ENCODE data around the gene BTK. TPM values are rescaled to one million over a fixed set of nuclear protein-coding genes. Genes with fewer than 3 reads are reported as not detected.
A peak's percentile ranks its signal among the peaks of the same experiment; 100 is the strongest.

The BTK gene
- total RNA-seq, 2 donors from 2014 or later = 1.3 to 2.4 TPM

DNA sequence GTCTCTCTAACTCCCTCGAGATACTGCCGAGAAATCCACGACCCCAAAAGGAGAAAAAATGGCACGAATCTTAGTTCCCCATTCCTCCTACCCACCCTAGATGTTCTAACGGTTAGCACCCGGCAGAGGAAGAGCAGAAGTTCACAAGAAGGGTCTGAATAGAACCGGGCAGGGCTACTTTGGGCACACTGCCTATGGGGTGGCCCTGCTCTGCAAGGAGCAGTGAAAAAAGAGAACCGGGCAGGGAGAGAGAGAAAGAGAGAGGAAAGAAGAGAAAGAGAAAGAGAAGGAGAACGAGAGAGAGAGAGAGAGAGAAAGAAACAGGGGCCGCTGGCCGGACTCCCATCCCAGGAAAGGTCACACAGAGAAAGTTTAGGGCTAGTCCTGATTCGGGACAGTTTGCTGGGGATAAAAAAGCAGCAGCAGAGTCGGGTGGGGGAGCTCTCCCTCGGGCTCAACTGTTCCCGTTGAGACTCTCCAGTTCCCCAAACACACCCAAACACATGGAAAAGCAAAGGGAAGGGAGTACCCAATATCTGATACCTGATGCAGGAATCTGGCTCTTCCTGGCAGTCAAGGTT, 21.3 kb upstream of the BTK start:
- no peaks in the 10 kb centered on the region for H3K4me1 ChIP-seq (replicated peaks)
- H3K9me3 ChIP-seq = no peaks in the 10 kb centered on the region
- WGBS = under 1% methylated on average over 15 of the region's 15 CpGs
- H3K27ac ChIP-seq = peak overlapping the region; percentile 94 to 95
- intact Hi-C loops (cut with DNase I) = no loop called here
- no peak for DNase-seq (ENCODE audit: low spot score)
- TF ChIP-seq, protein P1, sequence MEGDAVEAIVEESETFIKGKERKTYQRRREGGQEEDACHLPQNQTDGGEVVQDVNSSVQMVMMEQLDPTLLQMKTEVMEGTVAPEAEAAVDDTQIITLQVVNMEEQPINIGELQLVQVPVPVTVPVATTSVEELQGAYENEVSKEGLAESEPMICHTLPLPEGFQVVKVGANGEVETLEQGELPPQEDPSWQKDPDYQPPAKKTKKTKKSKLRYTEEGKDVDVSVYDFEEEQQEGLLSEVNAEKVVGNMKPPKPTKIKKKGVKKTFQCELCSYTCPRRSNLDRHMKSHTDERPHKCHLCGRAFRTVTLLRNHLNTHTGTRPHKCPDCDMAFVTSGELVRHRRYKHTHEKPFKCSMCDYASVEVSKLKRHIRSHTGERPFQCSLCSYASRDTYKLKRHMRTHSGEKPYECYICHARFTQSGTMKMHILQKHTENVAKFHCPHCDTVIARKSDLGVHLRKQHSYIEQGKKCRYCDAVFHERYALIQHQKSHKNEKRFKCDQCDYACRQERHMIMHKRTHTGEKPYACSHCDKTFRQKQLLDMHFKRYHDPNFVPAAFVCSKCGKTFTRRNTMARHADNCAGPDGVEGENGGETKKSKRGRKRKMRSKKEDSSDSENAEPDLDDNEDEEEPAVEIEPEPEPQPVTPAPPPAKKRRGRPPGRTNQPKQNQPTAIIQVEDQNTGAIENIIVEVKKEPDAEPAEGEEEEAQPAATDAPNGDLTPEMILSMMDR (IDR thresholded peaks at IDR 0.05) = no peak
- TF ChIP-seq POLR2AphosphoS5 (IDR thresholded peaks at IDR 0.05) (no peak), POLR2A (IDR thresholded peaks at IDR 0.05) (no peak)
- H3K27me3 ChIP-seq (replicated peaks; ENCODE audit: insufficient read depth) = no peaks in the 10 kb centered on the region
- peak overlapping the region; percentile 48 to 49 for H3K4me3 ChIP-seq
- H3K36me3 ChIP-seq = no peaks in the 10 kb centered on the region

DNA sequence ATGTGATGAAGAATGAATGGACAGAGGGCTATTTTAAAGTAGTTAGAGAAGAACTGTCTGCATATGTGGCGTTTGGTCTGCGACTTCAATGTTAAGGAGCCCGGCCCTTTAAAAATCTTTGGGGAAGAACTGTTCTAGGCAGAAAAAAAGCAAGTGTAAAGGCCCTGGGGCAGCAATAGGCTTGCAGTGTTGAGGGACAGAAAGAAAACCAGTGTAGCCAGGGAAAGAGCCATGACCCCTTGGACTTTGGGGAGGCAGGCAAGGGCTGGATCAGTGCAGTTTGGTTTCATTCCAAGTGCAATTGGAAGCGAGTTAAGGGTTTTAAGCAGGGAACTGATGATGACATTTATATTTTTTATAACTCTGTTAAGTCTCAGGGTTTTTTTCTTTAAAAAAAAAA, 13.8 kb upstream of the BTK start:
- Histone ChIP-seq H3K4me1 (replicated peaks) (no peaks in the 10 kb centered on the region), H3K27ac (no peak overlapping the region), H3K9me3 (no peaks in the 10 kb centered on the region), H3K36me3 (no peaks in the 10 kb centered on the region), H3K27me3 (replicated peaks; ENCODE audit: insufficient read depth) (no peaks in the 10 kb centered on the region), H3K4me3 (no peak overlapping the region)
- 96% methylated on average over 4 of the region's 4 CpGs for WGBS
- intact Hi-C loops (cut with DNase I) = no loop called here
- no peak for TF ChIP-seq POLR2A (IDR thresholded peaks at IDR 0.05)
- TF ChIP-seq, protein P1 (IDR thresholded peaks at IDR 0.05) = no peak
- no peak for TF ChIP-seq POLR2AphosphoS5 (IDR thresholded peaks at IDR 0.05)
- no peak for DNase-seq (ENCODE audit: low spot score)

DNA sequence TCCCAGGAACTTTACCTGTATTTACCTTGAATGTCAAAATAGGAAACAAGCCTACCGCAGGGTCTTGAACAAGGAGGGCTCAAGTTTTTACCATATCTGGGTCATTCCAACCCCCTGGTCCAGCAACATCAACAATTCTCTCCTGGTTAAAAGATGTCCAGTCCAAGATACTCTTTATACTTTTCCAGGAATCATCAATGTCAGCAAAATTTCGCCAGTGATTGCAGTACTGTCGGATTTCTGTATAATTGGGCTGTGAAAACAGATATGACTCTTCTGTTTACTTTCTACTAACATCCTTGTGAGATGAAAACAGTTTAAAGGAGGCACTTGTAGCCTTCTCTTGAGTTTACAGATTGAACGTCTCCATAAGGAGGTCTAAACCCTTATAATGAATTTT, 12.7 kb upstream of the BTK start:
- WGBS = 83% methylated on average over 4 of the region's 4 CpGs
- Histone ChIP-seq H3K27ac (no peak overlapping the region), H3K4me3 (no peak overlapping the region), H3K4me1 (replicated peaks) (no peaks in the 10 kb centered on the region), H3K27me3 (replicated peaks; ENCODE audit: insufficient read depth) (no peaks in the 10 kb centered on the region), H3K9me3 (no peaks in the 10 kb centered on the region), H3K36me3 (no peaks in the 10 kb centered on the region)
- no peak for DNase-seq (ENCODE audit: low spot score)
- intact Hi-C loops (cut with DNase I) = no loop called here
- TF ChIP-seq POLR2AphosphoS5 (IDR thresholded peaks at IDR 0.05) (no peak), POLR2A (IDR thresholded peaks at IDR 0.05) (no peak)
- TF ChIP-seq, protein P1 (IDR thresholded peaks at IDR 0.05) = no peak

DNA sequence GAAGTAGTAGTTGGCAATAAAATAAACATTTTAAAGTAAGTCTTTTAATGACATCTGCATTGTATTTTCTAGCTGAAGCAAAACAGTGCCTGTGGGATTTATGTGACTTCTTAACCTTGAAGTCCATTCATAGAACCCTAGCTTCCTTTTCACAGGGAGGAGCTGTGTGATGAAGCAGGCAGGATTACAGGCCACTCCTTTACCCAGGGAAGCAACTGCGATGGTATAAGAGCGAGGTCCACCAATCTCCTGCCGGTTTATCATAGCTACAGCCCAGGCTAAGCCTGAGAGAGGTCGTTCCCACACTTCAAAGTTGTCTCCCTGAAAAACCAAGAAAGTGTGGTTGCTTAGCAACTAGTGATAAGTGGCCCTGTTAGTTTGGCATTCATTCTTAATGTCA, 11.8 kb upstream of the BTK start:
- TF ChIP-seq, protein P1 (IDR thresholded peaks at IDR 0.05) = no peak
- TF ChIP-seq POLR2A (IDR thresholded peaks at IDR 0.05) (no peak), POLR2AphosphoS5 (IDR thresholded peaks at IDR 0.05) (no peak)

DNA sequence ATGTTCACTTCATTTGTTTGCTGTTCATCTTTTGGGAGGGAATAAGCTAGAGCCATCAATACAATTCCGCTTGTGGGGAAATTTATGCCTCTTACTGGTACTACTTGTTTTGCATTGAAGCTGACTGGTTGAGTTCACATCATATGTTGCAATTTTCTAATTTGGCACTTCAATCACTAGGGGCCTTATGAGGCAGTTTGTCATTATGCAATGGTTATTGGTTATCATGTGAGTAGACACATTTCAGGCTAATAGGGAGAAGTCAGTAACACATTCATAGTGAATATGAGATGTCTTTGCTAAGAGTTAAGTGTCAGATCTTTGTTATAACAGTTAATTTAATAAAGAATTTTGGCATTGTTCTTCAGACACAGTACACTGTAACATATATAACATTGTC, 9.8 kb upstream of the BTK start:
- TF ChIP-seq POLR2A (IDR thresholded peaks at IDR 0.05) (no peak), POLR2AphosphoS5 (IDR thresholded peaks at IDR 0.05) (no peak)
- TF ChIP-seq, protein P1 (IDR thresholded peaks at IDR 0.05) = no peak
- intact Hi-C loops (cut with DNase I) = no loop called here
- 85% methylated on average over 1 of the region's 1 CpG for WGBS

More for the DNA sequence above, 11.8 kb upstream of the BTK start:
- Histone ChIP-seq H3K27ac (no peak overlapping the region), H3K4me1 (replicated peaks) (no peaks in the 10 kb centered on the region), H3K4me3 (no peak overlapping the region), H3K36me3 (no peaks in the 10 kb centered on the region), H3K27me3 (replicated peaks; ENCODE audit: insufficient read depth) (no peaks in the 10 kb centered on the region), H3K9me3 (no peaks in the 10 kb centered on the region)
- WGBS = 38% methylated on average over 4 of the region's 4 CpGs
- intact Hi-C loops (cut with DNase I) = no loop called here
- no peak for DNase-seq (ENCODE audit: low spot score)

More for the DNA sequence above, 9.8 kb upstream of the BTK start:
- Histone ChIP-seq H3K27ac (no peak overlapping the region), H3K27me3 (replicated peaks; ENCODE audit: insufficient read depth) (no peaks in the 10 kb centered on the region), H3K4me1 (replicated peaks) (no peaks in the 10 kb centered on the region), H3K36me3 (no peaks in the 10 kb centered on the region), H3K4me3 (no peak overlapping the region), H3K9me3 (no peaks in the 10 kb centered on the region)
- DNase-seq (ENCODE audit: low spot score) = no peak

Data from prostate gland (tissue), 2 donors.